PC-3 (cell line): ENCODE results near the gene SCIN. TPM values are rescaled to one million over a fixed set of nuclear protein-coding genes. Genes with fewer than 3 reads are reported as not detected.

Experiments used
- ATAC-seq: fragments of 200-7000 bp; cut with Tn5 transposase; 2 replicates; pipeline ENCODE4 v1.9.1; 2020; ENCODE audit warnings: mild to moderate bottlenecking, moderate library complexity
- BruUV-seq: library from RNA; stranded (reverse); fragments of 400-500 nt; replicated peaks from 2 replicates; lab custom pipeline; 2021; lab: Mats Ljungman, UMichigan
- CTCF ChIA-PET: fragments of 300-600 bp; sonication (Branson Sonifier 250); formaldehyde crosslinking; loops from one replicate; lab custom pipeline; 2022; ENCODE audit warnings: antibody characterized with exemption; lab: Charles Lee
- POLR2A ChIA-PET: fragments of 300-600 bp; sonication (Branson Sonifier 250); formaldehyde crosslinking; loops from one replicate; lab custom pipeline; 2022; ENCODE audit warnings: antibody characterized with exemption; ENCODE audit not compliant: unreplicated experiment; lab: Charles Lee
- DNase-seq: peaks from one replicate; pipeline ENCODE4 v3.0.0-alpha.2; 2015
- H2AFZ ChIP-seq: fragments of 300-600 bp; sonication (generic); 2 replicates; pipeline ENCODE4 v1.6.0; 2016; ENCODE audit warnings: antibody characterized with exemption, low read length
- H3F3A ChIP-seq: fragments of 300-600 bp; sonication (generic); one replicate; pipeline ENCODE4 v1.6.0; 2017; ENCODE audit warnings: antibody characterized with exemption, low read length, control low read depth, mild to moderate bottlenecking; ENCODE audit not compliant: unreplicated experiment
- H3K27ac ChIP-seq: fragments of 300-600 bp; sonication (generic); 2 replicates; pipeline ENCODE4 v1.5.1; 2016; ENCODE audit warnings: mild to moderate bottlenecking, low read length
- H3K27me3 ChIP-seq: fragments of 300-600 bp; sonication (generic); 2 replicates; pipeline ENCODE4 v1.6.1; 2016; ENCODE audit warnings: low read length, mixed read lengths
- H3K36me3 ChIP-seq: fragments of 300-600 bp; sonication (generic); 2 replicates; pipeline ENCODE4 v1.6.1; 2016; ENCODE audit warnings: low read depth, mixed run types, low read length, mixed read lengths
- H3K4me1 ChIP-seq: fragments of 300-600 bp; sonication (generic); 2 replicates; pipeline ENCODE4 v1.5.1; 2016; ENCODE audit warnings: low read length; ENCODE audit not compliant: insufficient read depth
- H3K4me2 ChIP-seq: fragments of 300-600 bp; sonication (generic); 2 replicates; pipeline ENCODE4 v1.6.0; 2016; ENCODE audit warnings: low read length
- H3K4me3 ChIP-seq: fragments of 300-600 bp; sonication (generic); 2 replicates; pipeline ENCODE4 v1.5.1; 2016; ENCODE audit warnings: mild to moderate bottlenecking, low read length, mixed read lengths
- H3K79me2 ChIP-seq: fragments of 300-600 bp; sonication (generic); 2 replicates; pipeline ENCODE4 v1.6.1; 2017; ENCODE audit warnings: low read length, mixed read lengths
- H3K9ac ChIP-seq: fragments of 300-600 bp; sonication (generic); 2 replicates; pipeline ENCODE4 v1.6.0; 2016; ENCODE audit warnings: mild to moderate bottlenecking, low read length
- H3K9me2 ChIP-seq: fragments of 300-600 bp; sonication (generic); replicated peaks from 2 replicates; pipeline ENCODE4 v1.6.1; 2016; ENCODE audit warnings: mixed run types, low read length, mixed read lengths
- H3K9me3 ChIP-seq: fragments of 300-600 bp; sonication (generic); 2 replicates; pipeline ENCODE4 v1.6.1; 2016; ENCODE audit warnings: low read length, mixed read lengths
- H4K20me1 ChIP-seq: fragments of 300-600 bp; sonication (generic); 2 replicates; pipeline ENCODE4 v1.6.1; 2016; ENCODE audit warnings: low read length, mixed read lengths
- CTCF ChIP-seq: fragments of 300-600 bp; sonication (generic); conservative IDR thresholded peaks from 2 replicates; pipeline ENCODE4 v1.5.1; 2017; ENCODE audit warnings: antibody characterized with exemption, low read depth, mild to moderate bottlenecking, low read length
- EZH2 ChIP-seq: fragments of 300-600 bp; sonication (generic); IDR thresholded peaks from one replicate; pipeline ENCODE4 v1.6.1; 2017; ENCODE audit warnings: antibody characterized with exemption, mild to moderate bottlenecking, low read length; ENCODE audit not compliant: unreplicated experiment
- EZH2phosphoT487 ChIP-seq: fragments of 300-600 bp; sonication (generic); IDR thresholded peaks from 2 replicates; pipeline ENCODE4 v1.6.1; 2018; ENCODE audit warnings: mild to moderate bottlenecking, antibody characterized with exemption, low read length, borderline replicate concordance
- intact Hi-C: fragments of 100-400 bp; cut with micrococcal nuclease; formaldehyde crosslinking; loops from 2 replicates; pipeline ENCODE4 v1.9.0; 2023
- total RNA-seq: library from RNA; depleted of rRNA; stranded (reverse); fragments of >200 nt; gene quantifications from 2 replicates; pipeline ENCODE4 v1.2.3, GENCODE V29; 2014

SCIN gene
- total RNA-seq, 1 experiment from 2014 or later = 0.91 TPM

GRCh38 chr7:12646139-12646538, 75.6 kb downstream of the SCIN start:
- TF ChIP-seq CTCF = no peak
- TF ChIP-seq EZH2phosphoT487 = no peak
- TF ChIP-seq EZH2 = no peak

DNA sequence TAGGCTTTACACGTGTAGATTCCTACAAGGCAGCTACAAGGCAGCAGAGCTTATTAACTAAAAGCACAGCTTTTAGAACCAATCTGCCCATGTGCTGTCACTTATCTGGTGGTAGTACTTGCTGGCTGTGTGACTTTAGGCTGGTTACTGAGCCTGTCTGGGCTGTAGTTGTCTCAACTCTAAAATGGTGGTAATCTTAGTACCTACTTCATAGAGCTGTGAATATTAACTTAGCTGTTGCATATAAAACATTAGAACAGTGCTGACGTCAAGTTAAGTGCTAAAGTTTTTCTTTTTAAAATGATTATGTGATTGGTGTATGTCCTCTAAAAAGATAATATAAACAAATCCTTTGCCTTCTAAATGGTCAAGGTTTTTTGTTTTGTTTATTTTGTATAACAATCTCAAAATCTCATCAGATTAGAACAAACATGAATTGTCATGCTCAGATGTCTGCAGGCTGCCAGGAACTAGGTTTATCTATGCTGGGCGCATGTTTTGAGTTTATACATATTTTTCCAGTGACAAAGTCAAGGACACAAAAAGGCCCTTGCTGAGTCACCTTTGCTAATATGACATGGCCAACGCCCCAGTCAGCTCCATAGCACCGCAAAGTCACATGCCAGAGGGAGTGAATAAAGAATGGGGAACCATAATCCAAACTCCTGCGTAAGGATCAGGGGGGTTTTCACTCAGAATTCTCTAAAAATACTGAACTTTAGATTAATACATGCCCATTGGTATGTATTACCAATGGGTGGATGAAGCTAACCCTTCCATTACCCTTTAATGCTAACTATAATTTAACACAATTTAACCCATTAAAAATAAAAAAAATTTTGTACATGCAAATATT, 77.1 kb downstream of the SCIN start:
- Histone ChIP-seq H3K27ac (peak overlapping the region; percentile 76), H3K9ac (peak overlapping the region; percentile 9; the same call in 1 of the 2 replicates), H3K9me3 (no peaks in the 10 kb centered on the region), H3K79me2 (no peaks in the 10 kb centered on the region), H3F3A (peaks cover 3% of the 10 kb centered on the region), H2AFZ (peak overlapping the region; percentile 29; the same call in 1 of the 2 replicates), H3K4me2 (peak overlapping the region; percentile 63), H3K36me3 (no peaks in the 10 kb centered on the region), H3K4me1 (peaks cover 44% of the 10 kb centered on the region), H3K9me2 (no peaks in the 10 kb centered on the region), H4K20me1 (no peaks in the 10 kb centered on the region), H3K4me3 (no peak overlapping the region; the same call in 1 of the 2 replicates), H3K27me3 (no peaks in the 10 kb centered on the region)
- BruUV-seq = no TSS peak
- intact Hi-C loops = loop anchor here (2.0 kb wide), 1 partner anchor 13 kb away; no protein-coding TSS in a partner anchor
- TF ChIP-seq EZH2phosphoT487 = no peak
- TF ChIP-seq CTCF = no peak
- TF ChIP-seq EZH2 = no peak
- POLR2A ChIA-PET = no interaction called here
- ATAC-seq = peak; percentile 96
- DNase-seq = peak; percentile 95
- CTCF ChIA-PET = interaction anchor here (1.7 kb wide), 1 partner anchor 38 kb away, joined by 7 read pairs; no protein-coding TSS in a partner anchor

More at GRCh38 chr7:12646139-12646538, 75.6 kb downstream of the SCIN start:
- intact Hi-C loops = loop anchor here (2.0 kb wide), 1 partner anchor 15 kb away; no protein-coding TSS in a partner anchor
- Histone ChIP-seq H3F3A (peaks cover 3% of the 10 kb centered on the region), H3K9me3 (no peaks in the 10 kb centered on the region), H3K4me1 (peaks cover 39% of the 10 kb centered on the region), H3K9me2 (no peaks in the 10 kb centered on the region), H3K4me3 (no peak overlapping the region), H3K9ac (no peak overlapping the region), H4K20me1 (no peaks in the 10 kb centered on the region), H3K27ac (no peak overlapping the region), H3K79me2 (no peaks in the 10 kb centered on the region), H3K27me3 (no peaks in the 10 kb centered on the region), H3K36me3 (no peaks in the 10 kb centered on the region), H3K4me2 (no peak overlapping the region), H2AFZ (no peak overlapping the region)
- ATAC-seq (no peak), DNase-seq (no peak)
- ChIA-PET POLR2A (no interaction called here), CTCF (interaction anchor here (0.6 to 0.8 kb wide), 2 partner anchors 40 to 44 kb away, joined by 3 to 12 read pairs; no protein-coding TSS in a partner anchor)
- BruUV-seq = no TSS peak
